Dermis microvascular lymphatic vessel endothelial cell (primary cell): ENCODE data around the gene MAP4. TPM values are rescaled to one million over a fixed set of nuclear protein-coding genes. Genes with fewer than 3 reads are reported as not detected.
A peak's percentile ranks its signal among the peaks of the same experiment; 100 is the strongest.
"Not testable (repeated sequence)": the region's sequence is repeated elsewhere in the genome, so short reads cannot be mapped to it uniquely, and the experiment has no call there.

ENCODE experiments used
- DNase-seq, 2 donors: peaks; one replicate each; pipeline versions ENCODE4 v3.0.0 to v3.0.0-alpha.2; 2010; ENCODE audit warnings: low read depth in 2 of 2
- total RNA-seq: library from RNA; depleted of rRNA; stranded (reverse); fragments of >200 nt; gene quantifications from 2 replicates; pipeline ENCODE4 v1.2.1, GENCODE V29; 2014

MAP4 gene
- total RNA-seq = 41.2 and 53.1 TPM in 2 replicates

- peak in 1 of 2 donors; percentile 32 for DNase-seq
Observed at GRCh38 chr3:48016301-48016973, at the start of gene MAP4. Gene MAP4, minus strand, starts transcription at chr3:48016416. Its CDS starts 17,556 bp downstream, at chr3:47998860.

GRCh38 chr3:48065035-48065434, 48.8 kb upstream of the MAP4 start:
- DNase-seq = no peak

GRCh38 chr3:48064292-48064829, 48.1 kb upstream of the MAP4 start:
- no peak for DNase-seq

GRCh38 chr3:48061586-48061985, 45.4 kb upstream of the MAP4 start:
- not testable (repeated sequence) for DNase-seq

GRCh38 chr3:48058091-48058490, 41.9 kb upstream of the MAP4 start:
- no peak for DNase-seq

- DNase-seq = no peak
Observed at GRCh38 chr3:48057521-48057920, 41.3 kb upstream of the MAP4 start.

- no peak for DNase-seq
Observed at GRCh38 chr3:48047841-48048464, 31.7 kb upstream of the MAP4 start.

- DNase-seq = no peak
Observed at GRCh38 chr3:48042071-48042760, 26.0 kb upstream of the MAP4 start.

- DNase-seq = peak; percentile 50 to 74
Observed at GRCh38 chr3:48039487-48040190, 23.4 kb upstream of the MAP4 start.

- DNase-seq = peak in 1 of 2 donors; percentile 39
Observed at GRCh38 chr3:48038971-48039481, 22.8 kb upstream of the MAP4 start.

GRCh38 chr3:48034000-48034516, 17.8 kb upstream of the MAP4 start:
- peak in 1 of 2 donors; percentile 65 for DNase-seq

- DNase-seq = no peak
Observed at GRCh38 chr3:48030188-48030587, 14.0 kb upstream of the MAP4 start.

GRCh38 chr3:48026951-48027908, 11.0 kb upstream of the MAP4 start:
- DNase-seq = peak in 1 of 2 donors; percentile 11

- DNase-seq = no peak
Observed at GRCh38 chr3:48026098-48026497, 9.9 kb upstream of the MAP4 start.

- no peak for DNase-seq
Observed at GRCh38 chr3:48024401-48024800, 8.2 kb upstream of the MAP4 start.

GRCh38 chr3:48023377-48023776, 7.2 kb upstream of the MAP4 start:
- DNase-seq = peak in 1 of 2 donors; percentile 26

GRCh38 chr3:48022178-48022577, 6.0 kb upstream of the MAP4 start:
- no peak for DNase-seq

- DNase-seq = peak in 1 of 2 donors; percentile 20
Observed at GRCh38 chr3:48018841-48019240, 2.6 kb upstream of the MAP4 start.

- no peak for DNase-seq
Observed at GRCh38 chr3:48015431-48016180, 610 bp downstream of the MAP4 start.
